Keratinocyte (primary cell): Measurements from ENCODE around the gene UFD1. TPM values are rescaled to one million over a fixed set of nuclear protein-coding genes. Genes with fewer than 3 reads are reported as not detected.

Experiments
- DNase-seq: peaks from one replicate; pipeline ENCODE4 v3.0.0-alpha.2; 2011; ENCODE audit warnings: low read depth, missing footprints, low spot score
- FAIRE-seq: peaks from 2 replicates; lab custom pipeline; 2011; peaks lifted over from hg19 to GRCh38; lab: Jason Lieb, UNC
- H2AFZ ChIP-seq: 2 replicates; pipeline ENCODE4 v1.6.0; 2012; ENCODE audit warnings: low read length, control low read depth, inconsistent platforms; ENCODE audit not compliant: control insufficient read depth
- H3K27ac ChIP-seq: 2 replicates; pipeline ENCODE4 v1.5.1; 2011; ENCODE audit warnings: low read length; ENCODE audit not compliant: control insufficient read depth, insufficient read depth
- H3K27me3 ChIP-seq: 3 replicates; pipeline ENCODE4 v1.6.0; 2011; ENCODE audit warnings: low read length; ENCODE audit not compliant: control insufficient read depth, insufficient read depth; ENCODE audit errors: extremely low read depth
- H3K36me3 ChIP-seq, 2 experiments: 2 replicates in 1 of 2; 3 replicates in 1 of 2; pipeline ENCODE4 v1.5.1; 2011; ENCODE audit warnings: low read length in 2 of 2, mild to moderate bottlenecking in 1 of 2; ENCODE audit not compliant: control insufficient read depth in 2 of 2, insufficient read depth in 2 of 2; ENCODE audit errors: extremely low read depth in 1 of 2
- H3K4me1 ChIP-seq: 3 replicates; pipeline ENCODE4 v1.5.1; 2011; ENCODE audit warnings: low read length; ENCODE audit not compliant: control insufficient read depth, insufficient read depth; ENCODE audit errors: extremely low read depth
- H3K4me2 ChIP-seq: 3 replicates; pipeline ENCODE4 v1.6.0; 2011; ENCODE audit warnings: low read depth, low read length; ENCODE audit not compliant: control insufficient read depth, insufficient read depth; ENCODE audit errors: extremely low read depth
- H3K4me3 ChIP-seq, 3 experiments: fragments of 200-600 bp in 1 of 3; sonication (generic) in 1 of 3; 2 replicates in 2 of 3; 3 replicates in 1 of 3; pipeline ENCODE4 v1.5.1; 2011 to 2016; ENCODE audit warnings: low read length in 3 of 3, mild to moderate bottlenecking in 3 of 3, control low read depth in 2 of 3, inconsistent platforms in 1 of 3, low read depth in 1 of 3, mixed read lengths in 1 of 3, mixed run types in 1 of 3, moderate library complexity in 1 of 3; ENCODE audit not compliant: control insufficient read depth in 2 of 3, insufficient read depth in 2 of 3; ENCODE audit errors: extremely low read depth in 1 of 3
- H3K79me2 ChIP-seq: 2 replicates; pipeline ENCODE4 v1.6.0; 2012; ENCODE audit warnings: low read length; ENCODE audit not compliant: control insufficient read depth, insufficient read depth
- H3K9ac ChIP-seq: 3 replicates; pipeline ENCODE4 v1.6.0; 2011; ENCODE audit warnings: low read length; ENCODE audit not compliant: control insufficient read depth, insufficient read depth; ENCODE audit errors: extremely low read depth
- H3K9me1 ChIP-seq: 3 replicates; pipeline ENCODE4 v1.6.0; 2011; ENCODE audit warnings: low read length; ENCODE audit not compliant: control insufficient read depth, insufficient read depth; ENCODE audit errors: extremely low read depth
- H3K9me3 ChIP-seq: 2 replicates; pipeline ENCODE4 v1.5.1; 2012; ENCODE audit warnings: low read depth, low read length; ENCODE audit not compliant: control insufficient read depth
- H4K20me1 ChIP-seq: 3 replicates; pipeline ENCODE4 v1.6.0; 2011; ENCODE audit warnings: low read length; ENCODE audit not compliant: control insufficient read depth, insufficient read depth; ENCODE audit errors: extremely low read depth
- CTCF ChIP-seq, 3 experiments: IDR thresholded peaks in 1 of 3; conservative IDR thresholded peaks in 1 of 3; optimal IDR thresholded peaks in 1 of 3; 2 replicates in 2 of 3; 3 replicates in 1 of 3; pipeline versions ENCODE3 to v1.5.1; 2011; ENCODE audit warnings: low read length in 3 of 3, mild to moderate bottlenecking in 3 of 3, moderate library complexity in 2 of 3, control low read depth in 1 of 3, inconsistent platforms in 1 of 3; ENCODE audit not compliant: insufficient read depth in 2 of 3; ENCODE audit errors: extremely low read depth in 1 of 3
- EZH2 ChIP-seq: IDR thresholded peaks from one replicate; pipeline ENCODE4 v1.6.1; 2012; ENCODE audit warnings: inconsistent platforms, mild to moderate bottlenecking, low read length, moderate library complexity
- dilution Hi-C: fragments of 300-500 bp; cut with MboI; formaldehyde crosslinking; loops from one replicate; pipeline ENCODE4 v1.7.0; 2020; ENCODE audit warnings: low sequenced_read_pairs; ENCODE audit not compliant: extremely low pct_ligation_motif_present
- polyA plus RNA-seq, 5 experiments: library from polyadenylated mRNA; depleted of rRNA in 3 of 5; stranded (reverse) in 3 of 5; stranded (forward) in 1 of 5; unstranded in 1 of 5; fragments of >200 nt; gene quantifications; 1 replicate in 1 of 5; 2 replicates in 3 of 5; 3 replicates in 1 of 5; pipeline versions ENCODE4 v1.2.1 to v1.2.3, GENCODE V29; 2011 to 2012; ENCODE audit warnings: missing spikeins in 2 of 5, low read depth in 1 of 5, low replicate concordance in 1 of 5

Gene UFD1
- polyA plus RNA-seq, 1 donor (not counting 4 experiments of a cell fraction or from before 2014, with no cell fraction given) = 145 TPM

GRCh38 chr22:19506212-19506611, 27.2 kb upstream of the UFD1 start:
- H3K79me2 ChIP-seq = no peaks in the 10 kb centered on the region
- H3K4me2 ChIP-seq = no peak overlapping the region
- no peaks in the 10 kb centered on the region for H4K20me1 ChIP-seq
- no peak for FAIRE-seq
- dilution Hi-C loops = no loop called here
- no peak overlapping the region for H2AFZ ChIP-seq
- H3K27me3 ChIP-seq = no peaks in the 10 kb centered on the region
- H3K36me3 ChIP-seq = peaks cover 0 to 3% of the 10 kb centered on the region in 2 experiments
- no peak overlapping the region for H3K27ac ChIP-seq
- no peaks in the 10 kb centered on the region for H3K9me1 ChIP-seq
- TF ChIP-seq CTCF (optimal IDR thresholded peaks at IDR 0.05 in 1 of 3, IDR thresholded peaks at IDR 0.05 in 1 of 3, conservative IDR thresholded peaks at IDR 0.05 in 1 of 3; ENCODE audit: extremely low read depth in 1 of 3, insufficient read depth in 2 of 3, low read length in 3 of 3) (no peak), EZH2 (no peak)
- no peaks in the 10 kb centered on the region for H3K9me3 ChIP-seq
- peaks cover 3% of the 10 kb centered on the region for H3K4me1 ChIP-seq
- H3K4me3 ChIP-seq = no peak overlapping the region
- H3K9ac ChIP-seq = no peak overlapping the region
- DNase-seq = no peak

GRCh38 chr22:19505735-19506126, 26.7 kb upstream of the UFD1 start:
- TF ChIP-seq CTCF (optimal IDR thresholded peaks at IDR 0.05 in 1 of 3, IDR thresholded peaks at IDR 0.05 in 1 of 3, conservative IDR thresholded peaks at IDR 0.05 in 1 of 3; ENCODE audit: extremely low read depth in 1 of 3, insufficient read depth in 2 of 3, low read length in 3 of 3) (no peak), EZH2 (no peak)
- Histone ChIP-seq H3K4me1 (no peaks in the 10 kb centered on the region), H3K9me3 (no peaks in the 10 kb centered on the region), H3K9ac (no peak overlapping the region), H3K4me3 (no peak overlapping the region), H3K9me1 (no peaks in the 10 kb centered on the region), H3K27me3 (no peaks in the 10 kb centered on the region), H2AFZ (no peak overlapping the region), H4K20me1 (no peaks in the 10 kb centered on the region), H3K27ac (no peak overlapping the region), H3K36me3 (peaks cover 0 to 3% of the 10 kb centered on the region in 2 experiments), H3K79me2 (no peaks in the 10 kb centered on the region), H3K4me2 (no peak overlapping the region)
- no peak for FAIRE-seq
- dilution Hi-C loops = no loop called here
- DNase-seq = no peak
